HCT116 (cell line): ENCODE measurements around the gene STK4. TPM values are rescaled to one million over a fixed set of nuclear protein-coding genes. Genes with fewer than 3 reads are reported as not detected.

ENCODE experiments used
- ATAC-seq: fragments of 200-7000 bp; cut with Tn5 transposase; 2 replicates; pipeline ENCODE4 v1.9.1; 2020; ENCODE audit warnings: mild to moderate bottlenecking, moderate library complexity
- BruUV-seq: library from RNA; stranded (reverse); fragments of 400-500 nt; replicated peaks from 2 replicates; lab custom pipeline; 2021; lab: Mats Ljungman, UMichigan
- CTCF ChIA-PET: fragments of 300-600 bp; sonication (Branson Sonifier 250); formaldehyde crosslinking; loops from one replicate; lab custom pipeline; 2021; ENCODE audit warnings: antibody characterized with exemption; lab: Charles Lee
- POLR2A ChIA-PET: fragments of 300-600, 350-600 bp; sonication (Branson Sonifier 250); formaldehyde crosslinking; loops from one replicate; lab custom pipeline; 2021; ENCODE audit warnings: antibody characterized with exemption; lab: Charles Lee
- RAD21 ChIA-PET, 2 experiments: fragments of 300-600 bp; sonication (Branson Sonifier 250); formaldehyde crosslinking; loops; one replicate each; lab custom pipeline; 2023; ENCODE audit warnings: low total read pairs in 2 of 2; ENCODE audit not compliant: uncharacterized antibody in 2 of 2, unreplicated experiment in 2 of 2, low non-redundant PET in 1 of 2; lab: Charles Lee
- DNase-seq: peaks from one replicate; pipeline ENCODE4 v3.0.0-alpha.2; 2010; ENCODE audit warnings: low read depth, low spot score
- H2AFZ ChIP-seq: fragments of 200-600 bp; shearing (Covaris generic), sonication (generic); 2 replicates; pipeline ENCODE4 v1.6.1; 2017; ENCODE audit warnings: low read depth, mixed run types, mixed read lengths, antibody characterized with exemption, low read length; ENCODE audit not compliant: poor library complexity, severe bottlenecking
- H3K27ac ChIP-seq: 2 replicates; pipeline ENCODE4 v1.5.1; 2012; ENCODE audit warnings: low read depth, low read length
- H3K27me3 ChIP-seq: fragments of 200-600 bp; sonication (generic); 2 replicates; pipeline ENCODE4 v1.6.1; 2016; ENCODE audit warnings: mixed run types, low read length, mixed read lengths; ENCODE audit not compliant: insufficient read depth
- H3K36me3 ChIP-seq, 2 experiments: fragments of 200-500 bp in 1 of 2; fragments of 200-600 bp in 1 of 2; sonication (Bioruptor generic) in 1 of 2; sonication (generic) in 1 of 2; 2 replicates each; pipeline versions ENCODE4 v1.5.1 to v1.6.1; 2014 to 2016; ENCODE audit warnings: low read length in 2 of 2, inconsistent platforms in 1 of 2, mixed read lengths in 1 of 2, mixed run types in 1 of 2; ENCODE audit not compliant: insufficient read depth in 2 of 2, control insufficient read depth in 1 of 2
- H3K4me1 ChIP-seq, 2 experiments: fragments of 200-600 bp in 1 of 2; sonication (generic) in 1 of 2; 2 replicates each; pipeline versions ENCODE4 v1.5.1 to v1.6.1; 2012 to 2017; ENCODE audit warnings: low read length in 2 of 2, inconsistent platforms in 1 of 2, mild to moderate bottlenecking in 1 of 2, mixed read lengths in 1 of 2, mixed run types in 1 of 2, moderate library complexity in 1 of 2; ENCODE audit not compliant: insufficient read depth in 2 of 2, control insufficient read depth in 1 of 2
- H3K4me2 ChIP-seq: fragments of 200-600 bp; sonication (generic); 2 replicates; pipeline ENCODE4 v1.6.1; 2017; ENCODE audit warnings: mixed run types, low read length, mixed read lengths
- H3K4me3 ChIP-seq, 2 experiments: fragments of 200-600 bp in 1 of 2; sonication (generic) in 1 of 2; replicated peaks in 1 of 2; 2 replicates each; pipeline ENCODE4 v1.5.1; 2011 to 2016; ENCODE audit warnings: low read length in 2 of 2, control low read depth in 1 of 2, low read depth in 1 of 2, mild to moderate bottlenecking in 1 of 2, mixed read lengths in 1 of 2, mixed run types in 1 of 2
- H3K79me2 ChIP-seq: fragments of 200-600 bp; sonication (generic); 2 replicates; pipeline ENCODE4 v1.6.1; 2017; ENCODE audit warnings: mild to moderate bottlenecking, mixed run types, low read length, moderate library complexity, mixed read lengths; ENCODE audit not compliant: insufficient read depth
- H3K9ac ChIP-seq: fragments of 200-600 bp; sonication (generic); 2 replicates; pipeline ENCODE4 v1.6.1; 2016; ENCODE audit warnings: low read length, mixed read lengths
- H3K9me2 ChIP-seq: fragments of 200-600 bp; sonication (generic), shearing (Covaris generic); 2 replicates; pipeline ENCODE4 v1.6.1; 2017; ENCODE audit warnings: mixed run types, mild to moderate bottlenecking, moderate library complexity; ENCODE audit not compliant: insufficient read depth
- H3K9me3 ChIP-seq, 2 experiments: fragments of 200-500 bp in 1 of 2; fragments of 200-600 bp in 1 of 2; sonication (Bioruptor generic) in 1 of 2; sonication (generic) in 1 of 2; 2 replicates each; pipeline ENCODE4 v1.6.1; 2014 to 2017; ENCODE audit warnings: low read length in 2 of 2, mixed read lengths in 2 of 2, inconsistent platforms in 1 of 2, low read depth in 1 of 2, mild to moderate bottlenecking in 1 of 2, mixed run types in 1 of 2, moderate library complexity in 1 of 2; ENCODE audit not compliant: control insufficient read depth in 1 of 2, insufficient read depth in 1 of 2
- H4K20me1 ChIP-seq: fragments of 200-600 bp; sonication (generic), shearing (Covaris generic); 2 replicates; pipeline ENCODE4 v1.6.1; 2017; ENCODE audit warnings: mixed run types, mild to moderate bottlenecking, moderate library complexity; ENCODE audit not compliant: insufficient read depth
- CEBPB ChIP-seq: IDR thresholded peaks from 2 replicates; pipeline ENCODE4 v1.6.1; 2012; ENCODE audit warnings: low read depth
- ELF1 ChIP-seq: IDR thresholded peaks from 2 replicates; pipeline ENCODE4 v1.6.1; 2012; ENCODE audit warnings: low read depth, borderline replicate concordance
- EZH2 ChIP-seq: fragments of 200-600 bp; sonication (generic); IDR thresholded peaks from 2 replicates; pipeline ENCODE4 v1.6.1; 2017; ENCODE audit warnings: antibody characterized with exemption, mixed run types
- FOSL1 ChIP-seq: IDR thresholded peaks from 2 replicates; pipeline ENCODE4 v1.6.1; 2012; ENCODE audit warnings: low read depth
- POLR2AphosphoS5 ChIP-seq: IDR thresholded peaks from 2 replicates; pipeline ENCODE4 v1.6.1; 2011; ENCODE audit warnings: mild to moderate bottlenecking, low read depth, low read length, moderate library complexity
- SIN3A ChIP-seq: IDR thresholded peaks from 2 replicates; pipeline ENCODE4 v1.6.1; 2012; ENCODE audit warnings: low read depth
- SP1 ChIP-seq: IDR thresholded peaks from 2 replicates; pipeline ENCODE4 v1.6.1; 2012; ENCODE audit warnings: low read depth
- YY1 ChIP-seq: IDR thresholded peaks from 2 replicates; pipeline ENCODE4 v1.6.1; 2011; ENCODE audit warnings: low read length, low read depth, moderate library complexity, mild to moderate bottlenecking; ENCODE audit not compliant: insufficient replicate concordance; ENCODE audit errors: extremely low read depth
- ZFX ChIP-seq: fragments of 450-650 bp; IDR thresholded peaks from 2 replicates; pipeline ENCODE4 v1.6.1; 2017
- ZNF274 ChIP-seq: fragments of 200-500 bp; sonication (Bioruptor generic); IDR thresholded peaks from 2 replicates; pipeline ENCODE4 v1.6.1; 2014; ENCODE audit warnings: mild to moderate bottlenecking, low read depth, low read length, inconsistent platforms
- intact Hi-C: fragments of 100-400 bp; cut with micrococcal nuclease; formaldehyde crosslinking; loops from 2 replicates; pipeline ENCODE4 v1.10.0; 2022
- total RNA-seq: library from RNA; stranded (reverse); gene quantifications from one replicate; pipeline ENCODE4 v1.2.1, GENCODE V29; 2021; ENCODE audit not compliant: unreplicated experiment
- TF ChIP-seq, protein P1 (sequence below): IDR thresholded peaks from 2 replicates; pipeline ENCODE4 v1.6.1; 2012
- TF ChIP-seq, protein P2 (sequence below): IDR thresholded peaks from 2 replicates; pipeline ENCODE4 v1.6.1; 2012
- TF ChIP-seq, protein P3 (sequence below): IDR thresholded peaks from 2 replicates; pipeline ENCODE4 v1.6.1; 2011; ENCODE audit warnings: mild to moderate bottlenecking, low read length, moderate library complexity; ENCODE audit not compliant: insufficient replicate concordance; ENCODE audit errors: extremely low read depth

The STK4 gene
- total RNA-seq, 1 experiment from 2014 or later, result 45.4 TPM

DNA sequence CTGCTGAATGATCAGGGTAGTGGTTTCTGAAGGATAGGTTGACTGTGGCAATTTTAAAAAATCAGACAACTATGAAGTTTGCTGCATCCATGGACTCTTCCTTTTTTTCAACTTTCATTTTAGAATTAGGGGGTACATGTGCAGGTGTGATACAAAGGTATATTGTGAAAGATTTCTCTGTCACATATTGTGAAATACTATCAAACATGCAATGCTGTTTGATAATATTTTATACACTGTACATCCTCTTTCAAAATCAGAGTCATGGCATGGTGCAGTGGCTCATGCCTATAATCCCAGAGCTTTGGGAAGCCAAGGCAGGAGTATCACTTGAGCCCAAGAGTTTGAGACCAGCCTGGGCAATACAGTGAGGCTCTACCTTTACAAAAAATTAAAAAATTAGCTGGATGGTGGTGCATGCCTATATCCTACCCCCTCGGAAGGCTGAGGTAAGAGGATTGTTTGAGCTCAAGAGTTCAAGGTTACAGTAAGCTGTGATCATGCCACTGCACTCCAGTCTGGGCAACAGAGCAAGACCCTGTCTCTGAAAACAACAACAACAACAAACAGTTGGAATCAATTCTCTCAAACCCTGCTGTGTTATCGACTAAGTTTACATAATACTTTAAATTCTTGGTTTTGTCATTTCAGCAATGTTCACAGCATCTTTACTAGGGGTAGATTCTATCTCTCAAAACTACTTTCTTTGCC, 153.4 kb downstream of the STK4 start:
- H3K9me3 ChIP-seq, result no peaks in the 10 kb centered on the region
- H3K36me3 ChIP-seq, result no peaks in the 10 kb centered on the region
- DNase-seq, result no peak
- no peak overlapping the region for H3K9ac ChIP-seq
- H3K27me3 ChIP-seq, result no peaks in the 10 kb centered on the region; the same call in 1 of the 2 replicates
- H3K9me2 ChIP-seq, result no peaks in the 10 kb centered on the region
- ATAC-seq, result no peak
- no peak overlapping the region for H3K4me2 ChIP-seq
- ChIA-PET RAD21 (no interaction called here), POLR2A (no interaction called here), CTCF (interaction anchor here (1.9 kb wide), 1 partner anchor 8 kb away, joined by 9 read pairs; no protein-coding TSS in a partner anchor)
- no peak overlapping the region for H3K4me3 ChIP-seq
- no peak overlapping the region for H3K27ac ChIP-seq
- H2AFZ ChIP-seq, result no peak overlapping the region
- no TSS peak for BruUV-seq
- H4K20me1 ChIP-seq, result no peaks in the 10 kb centered on the region
- intact Hi-C loops, result no loop called here
- no peaks in the 10 kb centered on the region for H3K79me2 ChIP-seq
- no peak for TF ChIP-seq ZFX
- no peak for TF ChIP-seq POLR2AphosphoS5
- no peak for TF ChIP-seq FOSL1
- no peak for TF ChIP-seq YY1
- TF ChIP-seq SIN3A, result no peak
- no peak for TF ChIP-seq SP1
- no peak for TF ChIP-seq ELF1
- TF ChIP-seq, protein P1, sequence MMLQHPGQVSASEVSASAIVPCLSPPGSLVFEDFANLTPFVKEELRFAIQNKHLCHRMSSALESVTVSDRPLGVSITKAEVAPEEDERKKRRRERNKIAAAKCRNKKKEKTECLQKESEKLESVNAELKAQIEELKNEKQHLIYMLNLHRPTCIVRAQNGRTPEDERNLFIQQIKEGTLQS, result no peak
- no peak for TF ChIP-seq ZNF274
- TF ChIP-seq, protein P2, sequence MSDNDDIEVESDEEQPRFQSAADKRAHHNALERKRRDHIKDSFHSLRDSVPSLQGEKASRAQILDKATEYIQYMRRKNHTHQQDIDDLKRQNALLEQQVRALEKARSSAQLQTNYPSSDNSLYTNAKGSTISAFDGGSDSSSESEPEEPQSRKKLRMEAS, result no peak
- no peak for TF ChIP-seq EZH2
- no peak for TF ChIP-seq CEBPB
- TF ChIP-seq, protein P3, sequence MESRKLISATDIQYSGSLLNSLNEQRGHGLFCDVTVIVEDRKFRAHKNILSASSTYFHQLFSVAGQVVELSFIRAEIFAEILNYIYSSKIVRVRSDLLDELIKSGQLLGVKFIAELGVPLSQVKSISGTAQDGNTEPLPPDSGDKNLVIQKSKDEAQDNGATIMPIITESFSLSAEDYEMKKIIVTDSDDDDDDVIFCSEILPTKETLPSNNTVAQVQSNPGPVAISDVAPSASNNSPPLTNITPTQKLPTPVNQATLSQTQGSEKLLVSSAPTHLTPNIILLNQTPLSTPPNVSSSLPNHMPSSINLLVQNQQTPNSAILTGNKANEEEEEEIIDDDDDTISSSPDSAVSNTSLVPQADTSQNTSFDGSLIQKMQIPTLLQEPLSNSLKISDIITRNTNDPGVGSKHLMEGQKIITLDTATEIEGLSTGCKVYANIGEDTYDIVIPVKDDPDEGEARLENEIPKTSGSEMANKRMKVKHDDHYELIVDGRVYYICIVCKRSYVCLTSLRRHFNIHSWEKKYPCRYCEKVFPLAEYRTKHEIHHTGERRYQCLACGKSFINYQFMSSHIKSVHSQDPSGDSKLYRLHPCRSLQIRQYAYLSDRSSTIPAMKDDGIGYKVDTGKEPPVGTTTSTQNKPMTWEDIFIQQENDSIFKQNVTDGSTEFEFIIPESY, result no peak
- TF ChIP-seq, all 23 proteins: peak for 0
- H3K4me1 ChIP-seq, result no peaks in the 10 kb centered on the region
